ENCODE data around the gene ZNF691.

DNA sequence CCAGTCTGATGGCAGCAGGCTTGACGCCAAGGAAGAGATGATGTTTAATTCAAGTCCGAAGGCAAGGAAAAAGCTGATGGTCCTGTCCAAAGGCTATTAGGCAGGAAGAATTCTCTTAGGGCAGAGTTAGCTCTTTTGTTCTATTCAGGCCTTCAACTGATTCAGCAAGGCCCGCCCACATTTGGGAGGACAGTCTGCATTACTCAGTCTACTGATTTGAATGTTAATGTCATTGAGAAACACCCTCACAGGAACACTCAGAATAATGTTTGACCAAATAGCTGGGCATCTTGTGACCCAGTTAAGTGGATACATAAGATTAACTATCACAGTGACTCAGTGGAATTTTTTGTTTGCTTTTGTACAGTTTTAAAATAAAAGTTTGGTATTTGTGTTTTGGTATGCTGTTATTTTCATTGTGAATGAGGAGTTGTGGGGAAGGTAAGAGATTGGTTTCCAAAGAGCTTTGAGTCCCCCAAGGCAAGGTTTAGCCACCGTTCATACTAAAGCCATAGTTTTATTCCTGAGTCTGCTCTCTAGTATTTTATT lies 1.7 kb upstream of the ZNF691 start:
- no peak for TF ChIP-seq FOXK2 (IDR thresholded peaks at IDR 0.05)
- TF ChIP-seq, protein P1, sequence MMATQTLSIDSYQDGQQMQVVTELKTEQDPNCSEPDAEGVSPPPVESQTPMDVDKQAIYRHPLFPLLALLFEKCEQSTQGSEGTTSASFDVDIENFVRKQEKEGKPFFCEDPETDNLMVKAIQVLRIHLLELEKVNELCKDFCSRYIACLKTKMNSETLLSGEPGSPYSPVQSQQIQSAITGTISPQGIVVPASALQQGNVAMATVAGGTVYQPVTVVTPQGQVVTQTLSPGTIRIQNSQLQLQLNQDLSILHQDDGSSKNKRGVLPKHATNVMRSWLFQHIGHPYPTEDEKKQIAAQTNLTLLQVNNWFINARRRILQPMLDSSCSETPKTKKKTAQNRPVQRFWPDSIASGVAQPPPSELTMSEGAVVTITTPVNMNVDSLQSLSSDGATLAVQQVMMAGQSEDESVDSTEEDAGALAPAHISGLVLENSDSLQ (IDR thresholded peaks at IDR 0.05) = no peak
- no peak for TF ChIP-seq ARNT (IDR thresholded peaks at IDR 0.05)
- no peak for TF ChIP-seq FOXM1 (IDR thresholded peaks at IDR 0.05; ENCODE audit: borderline replicate concordance)
- TF ChIP-seq CTBP1 (IDR thresholded peaks at IDR 0.05; ENCODE audit: borderline replicate concordance) = no peak
- TF ChIP-seq HDGF (IDR thresholded peaks at IDR 0.05; ENCODE audit: borderline replicate concordance) = no peak
- TF ChIP-seq ELF4 (IDR thresholded peaks at IDR 0.05) = no peak
- no peak for TF ChIP-seq ZNF384 (IDR thresholded peaks at IDR 0.05)
- TF ChIP-seq FOXA1 (IDR thresholded peaks at IDR 0.05) = no peak
- no peak for TF ChIP-seq SUZ12 (IDR thresholded peaks at IDR 0.05)
- TF ChIP-seq SP1 (IDR thresholded peaks at IDR 0.05) = no peak
- no peak for TF ChIP-seq NFRKB (IDR thresholded peaks at IDR 0.05)
